HG03378 (cell line): Measurements from ENCODE around the gene IFNG.

Experiments
- ATAC-seq: cut with Tn5 transposase; IDR thresholded peaks from one replicate; pipeline ENCODE4 v1.9.1; 2021; ENCODE audit warnings: mild to moderate bottlenecking, moderate library complexity; ENCODE audit not compliant: unreplicated experiment

The IFNG gene

DNA sequence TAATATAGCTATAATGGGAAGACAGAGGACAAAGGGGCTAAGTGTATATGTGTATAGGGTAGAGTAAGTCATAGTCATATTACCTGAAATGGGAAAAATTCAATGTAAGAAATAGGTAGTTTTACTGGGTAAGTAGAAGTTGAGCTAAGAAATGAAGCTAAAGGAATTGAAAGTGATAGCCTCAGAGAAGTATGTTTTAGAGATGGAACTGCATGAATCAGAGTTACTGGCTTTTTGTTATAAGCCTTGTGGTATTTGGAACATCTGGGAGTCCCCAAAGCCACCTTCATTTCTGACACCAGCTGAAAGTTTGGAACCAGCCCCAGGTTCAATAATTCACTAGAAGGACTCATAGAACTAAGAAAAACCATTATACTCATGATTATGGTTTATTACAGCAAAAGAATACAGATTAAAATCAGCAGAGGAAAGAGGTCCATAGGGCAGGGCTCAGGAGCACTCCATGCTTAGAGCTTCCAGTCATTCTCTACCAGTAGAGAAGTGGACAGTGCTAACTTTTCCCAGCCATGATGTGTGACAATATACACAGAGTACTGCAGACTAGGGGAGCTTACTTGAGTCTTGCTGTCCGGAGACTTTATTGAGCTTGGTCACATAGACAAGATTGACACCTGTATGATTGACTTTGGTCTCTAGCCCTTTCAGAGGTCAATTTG, 9.8 kb upstream of the IFNG start:
- ATAC-seq = no peak

DNA sequence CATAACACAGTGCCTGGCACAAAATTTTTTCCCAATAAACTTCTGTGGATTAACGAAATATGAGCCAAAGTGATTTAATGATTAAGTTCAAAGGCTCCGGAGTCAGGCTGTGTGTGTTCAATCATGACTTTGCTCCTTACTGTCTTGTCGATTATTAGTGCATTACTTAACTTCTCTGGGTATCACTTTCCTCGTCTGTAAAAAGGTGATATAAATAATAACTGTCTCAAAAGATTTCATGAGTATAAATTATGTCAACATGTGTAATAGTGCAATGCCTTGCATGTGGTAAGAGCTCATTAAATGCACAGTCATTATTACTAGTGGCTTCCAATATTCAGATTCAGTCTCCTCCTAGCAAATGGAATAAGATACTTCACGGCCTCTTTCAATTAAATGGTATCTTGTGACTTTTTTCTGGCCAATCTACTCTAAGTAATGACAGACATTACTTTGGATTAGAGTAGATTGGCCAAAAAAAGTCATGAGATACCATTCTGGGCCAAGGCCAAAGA, 6.8 kb upstream of the IFNG start:
- no peak for ATAC-seq

DNA sequence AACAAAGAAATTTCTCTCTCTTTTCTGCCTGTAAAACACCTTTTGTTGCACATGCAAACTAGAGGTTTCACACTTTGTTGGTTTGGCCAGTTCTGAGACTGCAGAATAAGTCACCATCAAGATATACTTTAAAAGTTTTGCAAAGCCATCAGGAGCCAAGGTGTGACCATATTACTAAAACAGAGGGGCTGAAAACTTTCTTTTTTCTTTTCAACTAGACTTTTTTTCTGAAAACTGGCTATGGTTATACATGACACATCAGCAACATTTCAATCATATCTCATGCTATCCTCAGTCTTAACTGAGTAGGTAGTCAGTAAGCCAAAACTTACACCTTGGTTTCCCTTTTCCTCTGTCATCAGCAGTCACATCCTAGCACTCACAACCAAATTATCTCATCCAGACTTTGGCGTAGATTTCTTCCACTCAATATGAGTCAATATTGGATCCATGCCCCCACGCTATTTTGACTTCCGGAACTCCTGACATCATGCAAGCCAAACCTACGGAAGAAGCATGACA, 4.1 kb upstream of the IFNG start:
- ATAC-seq = peak; percentile 70

DNA sequence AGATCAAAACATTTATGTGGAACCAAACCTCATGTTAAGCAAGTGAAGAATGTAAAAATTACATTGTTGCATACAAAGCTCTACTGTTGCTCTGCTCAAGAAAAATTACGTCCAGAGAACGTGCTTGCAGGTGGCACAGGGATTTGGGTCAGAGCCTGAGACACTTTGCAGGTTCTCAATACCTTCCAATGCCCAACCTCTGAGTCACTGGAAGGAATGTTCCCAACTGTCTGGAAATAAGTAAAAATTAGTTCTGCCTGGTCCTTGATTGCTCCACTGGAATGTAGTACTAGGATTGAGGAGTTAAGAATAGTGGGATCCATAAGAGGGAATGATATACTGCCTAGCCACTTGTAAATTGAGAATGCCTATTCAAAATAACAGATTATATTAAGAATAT, 2.8 kb upstream of the IFNG start:
- ATAC-seq = no peak

DNA sequence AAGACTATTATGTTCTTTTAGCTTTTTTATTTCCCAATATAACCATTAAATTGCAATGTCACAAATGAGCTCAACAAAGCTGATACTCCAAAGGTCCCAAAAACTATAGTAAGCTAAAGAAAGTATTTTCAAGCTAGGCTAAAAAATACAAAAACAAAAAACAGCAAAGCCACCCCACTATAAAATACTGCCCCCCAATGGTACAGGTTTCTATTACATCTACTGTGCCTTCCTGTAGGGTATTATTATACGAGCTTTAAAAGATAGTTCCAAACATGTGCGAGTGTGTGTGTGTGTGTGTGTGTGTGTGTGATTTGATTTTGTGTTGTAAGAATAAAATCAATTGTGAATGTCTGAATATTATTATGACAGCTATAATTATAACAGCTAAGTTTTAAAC, 1.1 kb downstream of the IFNG start:
- ATAC-seq = no peak

DNA sequence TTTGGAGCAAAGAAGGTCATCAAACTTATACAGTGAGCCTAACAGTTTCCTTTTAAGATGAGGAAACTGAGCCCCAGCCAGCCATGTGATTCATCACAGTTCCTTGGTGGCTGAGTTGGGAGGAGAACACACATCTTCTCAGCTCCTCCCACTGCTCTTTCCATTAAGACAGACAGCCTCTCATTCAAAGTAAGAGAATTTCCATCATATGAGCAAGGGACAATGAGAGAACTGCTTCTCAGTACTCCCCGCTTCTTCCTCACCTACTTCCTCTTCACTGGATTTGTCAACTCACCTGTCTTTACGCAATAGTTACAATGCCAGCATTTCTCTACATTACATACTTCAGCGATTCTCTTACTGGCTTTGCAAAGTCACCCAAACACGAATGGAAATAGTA, 2.2 kb downstream of the IFNG start:
- no peak for ATAC-seq

DNA sequence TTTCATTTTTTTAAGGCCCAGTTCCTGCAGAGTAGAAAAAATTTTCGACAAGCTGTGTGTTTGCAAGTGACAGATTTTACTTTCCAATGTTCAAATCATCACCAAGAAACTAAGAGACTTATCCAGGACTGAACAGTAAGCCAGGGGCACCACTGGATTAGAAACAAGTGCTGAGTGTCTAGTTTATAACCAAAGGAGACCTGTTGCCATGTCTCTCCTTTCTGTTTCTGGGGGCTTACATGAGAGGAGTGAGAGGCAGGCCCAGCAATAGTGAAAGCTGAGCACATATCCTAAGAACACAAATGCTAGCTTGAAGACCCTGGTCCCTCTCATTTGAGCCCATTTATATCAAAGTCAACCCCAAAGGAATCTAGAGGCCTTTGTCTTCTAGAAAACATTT, 2.9 kb downstream of the IFNG start:
- ATAC-seq = no peak

DNA sequence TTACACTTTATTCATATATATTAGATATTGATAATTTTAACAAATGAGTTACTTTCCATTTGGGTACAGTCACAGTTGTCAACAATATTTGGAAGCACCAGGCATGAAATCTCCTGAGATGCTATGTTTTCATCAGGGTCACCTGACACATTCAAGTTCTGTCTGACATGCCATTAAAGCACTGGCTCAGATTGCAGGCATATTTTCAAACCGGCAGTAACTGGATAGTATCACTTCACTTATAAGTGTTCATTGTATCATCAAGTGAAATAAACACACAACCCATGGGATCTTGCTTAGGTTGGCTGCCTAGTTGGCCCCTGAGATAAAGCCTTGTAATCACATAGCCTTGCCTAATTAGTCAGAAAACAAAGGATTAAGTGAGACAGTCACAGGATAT, 4.8 kb downstream of the IFNG start:
- no peak for ATAC-seq

DNA sequence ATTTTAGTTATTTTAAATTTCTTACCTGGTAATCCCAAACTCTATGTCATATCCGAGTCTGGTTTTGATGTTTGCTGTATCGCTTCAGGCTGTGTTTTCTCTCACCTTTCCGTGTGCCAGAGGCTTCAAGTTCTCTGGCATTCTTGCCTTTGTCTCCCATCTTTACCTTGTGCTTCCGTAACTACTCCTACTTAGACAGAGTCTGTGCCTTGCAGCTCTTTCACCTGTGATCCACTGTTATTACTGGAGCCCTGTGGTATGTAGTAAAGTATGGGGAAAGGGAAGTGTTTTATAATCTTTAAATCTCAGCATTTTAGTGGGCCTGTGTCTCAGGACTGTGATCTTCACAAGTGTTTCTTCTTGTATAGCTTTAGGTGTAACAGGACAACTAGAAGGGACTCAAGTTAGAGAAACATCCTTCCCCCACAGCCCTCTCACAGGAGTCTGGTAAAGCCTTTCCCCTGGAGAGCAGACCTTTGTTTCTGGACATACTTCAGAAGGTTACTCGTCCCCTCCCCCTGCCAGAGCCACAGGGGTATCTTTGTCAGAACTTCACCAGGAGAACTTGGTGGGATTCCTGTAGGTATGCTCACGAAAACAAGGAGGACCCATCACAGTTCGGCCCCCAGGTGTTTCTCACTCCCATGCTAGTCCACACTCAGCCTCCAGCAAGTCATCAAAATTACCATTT, 11.1 kb downstream of the IFNG start:
- ATAC-seq = no peak

DNA sequence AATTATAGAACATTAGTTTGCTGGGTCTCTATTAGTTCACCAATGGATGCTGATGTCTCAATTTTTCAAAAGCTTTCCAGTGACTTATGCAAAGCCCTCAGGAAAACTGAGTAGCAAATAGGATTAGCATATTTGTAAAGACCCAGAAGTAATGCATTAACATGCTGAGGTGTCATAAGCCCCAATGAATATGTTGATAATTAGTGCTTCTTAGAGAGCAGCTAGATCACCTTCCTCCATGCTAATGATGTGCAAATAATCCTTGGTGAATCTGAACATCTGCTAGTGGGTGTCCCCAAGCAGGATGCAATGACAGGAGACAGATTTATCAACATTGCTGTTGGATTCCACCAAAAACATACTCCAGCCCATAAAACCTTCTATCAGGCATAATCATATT, 19.0 kb downstream of the IFNG start:
- no peak for ATAC-seq

DNA sequence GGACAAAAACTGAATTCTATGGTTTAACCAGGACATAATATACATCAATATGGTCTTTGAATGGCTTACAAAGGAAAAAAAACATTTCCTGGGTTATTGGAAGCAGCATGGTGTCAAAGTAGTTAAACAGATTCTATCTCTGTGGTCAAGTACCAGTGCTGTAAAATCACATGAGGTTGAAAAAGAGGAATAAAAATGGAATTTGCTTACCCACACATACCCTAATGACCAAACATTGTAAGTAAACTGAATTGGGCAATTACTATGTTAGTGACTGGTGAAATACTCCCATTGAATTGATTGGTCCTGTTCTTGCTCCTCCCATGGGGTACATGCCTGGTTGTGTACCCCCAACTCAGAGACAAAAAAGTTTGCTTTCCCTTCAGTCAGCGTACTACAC, 19.6 kb downstream of the IFNG start:
- ATAC-seq = no peak

DNA sequence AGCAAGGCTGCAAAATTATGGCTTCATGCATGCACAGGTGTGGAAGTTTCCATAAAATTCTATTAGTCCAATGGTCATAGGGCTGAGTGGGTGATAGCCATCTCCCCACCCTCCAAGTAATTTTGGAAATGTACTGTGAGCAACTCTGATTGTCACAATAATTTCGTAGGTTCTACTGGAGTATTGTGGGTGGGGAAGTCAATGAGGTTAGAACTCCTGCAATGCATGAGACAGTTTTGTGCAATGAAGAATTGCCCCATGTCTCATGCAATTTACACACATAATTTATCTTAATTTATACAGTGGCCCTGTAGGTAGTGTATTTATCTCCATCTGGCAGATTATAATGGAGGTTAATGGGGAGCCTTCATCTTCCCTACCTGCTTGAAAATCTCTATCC, 20.5 kb downstream of the IFNG start:
- ATAC-seq = no peak

DNA sequence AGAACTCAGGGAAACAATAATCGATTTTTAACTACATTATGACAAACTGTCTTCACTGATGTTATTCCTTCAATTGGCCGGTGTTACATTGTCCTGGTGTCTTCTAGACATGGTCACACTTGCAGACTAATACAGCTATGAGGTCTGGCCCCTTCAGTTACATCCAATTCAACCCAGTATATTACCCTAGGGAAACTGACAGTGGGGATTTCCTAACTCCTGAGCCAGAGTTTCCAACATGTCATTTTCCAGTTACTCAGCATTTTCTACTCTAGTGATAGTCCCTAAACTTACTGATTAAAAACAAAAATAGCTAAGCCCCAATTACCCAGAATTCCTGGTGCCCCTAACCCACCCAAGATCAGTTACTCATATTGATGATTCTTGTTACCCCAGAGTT, 21.1 kb downstream of the IFNG start:
- ATAC-seq = no peak

DNA sequence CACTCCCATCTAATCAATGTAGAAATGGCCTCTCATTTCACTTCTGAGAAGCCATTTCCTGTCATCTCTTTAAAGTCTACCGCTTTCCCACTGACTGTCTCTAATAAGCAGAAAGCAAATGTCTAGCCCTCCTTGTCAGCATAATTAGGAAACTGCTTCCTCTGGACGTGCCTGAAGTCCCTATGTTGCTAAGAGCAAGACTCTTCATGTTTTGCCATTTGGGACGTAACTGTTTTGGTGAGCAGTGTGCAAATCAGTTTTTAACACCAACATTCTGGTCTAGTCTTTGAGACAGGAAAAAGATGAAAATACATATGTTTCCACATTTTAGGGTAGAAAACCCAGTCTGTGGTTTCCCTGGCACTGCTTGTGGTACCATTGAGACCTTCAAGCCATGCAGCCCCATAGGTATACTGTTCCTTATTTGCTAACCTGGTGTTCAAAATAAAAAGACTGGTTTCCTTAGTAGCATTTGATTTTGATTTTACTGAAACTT, 22.2 kb downstream of the IFNG start:
- ATAC-seq = no peak

DNA sequence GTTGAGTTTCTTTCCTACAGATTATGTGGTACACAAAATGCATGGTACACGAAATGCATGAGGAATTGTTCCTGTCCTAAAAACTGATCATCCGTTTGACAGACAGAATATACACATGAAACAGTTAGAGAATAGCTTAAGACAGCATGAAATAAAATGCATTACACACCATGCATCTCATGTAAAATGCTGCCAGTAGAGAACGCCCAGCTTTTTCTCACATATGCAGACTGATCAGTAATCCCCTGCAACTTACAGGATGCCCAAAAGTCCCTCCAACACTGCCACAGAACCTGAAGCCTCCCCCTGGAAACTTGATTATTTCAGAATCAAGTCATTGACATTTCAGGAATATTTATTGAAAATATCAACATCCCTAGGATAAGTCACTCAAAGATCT, 24.0 kb downstream of the IFNG start:
- no peak for ATAC-seq

DNA sequence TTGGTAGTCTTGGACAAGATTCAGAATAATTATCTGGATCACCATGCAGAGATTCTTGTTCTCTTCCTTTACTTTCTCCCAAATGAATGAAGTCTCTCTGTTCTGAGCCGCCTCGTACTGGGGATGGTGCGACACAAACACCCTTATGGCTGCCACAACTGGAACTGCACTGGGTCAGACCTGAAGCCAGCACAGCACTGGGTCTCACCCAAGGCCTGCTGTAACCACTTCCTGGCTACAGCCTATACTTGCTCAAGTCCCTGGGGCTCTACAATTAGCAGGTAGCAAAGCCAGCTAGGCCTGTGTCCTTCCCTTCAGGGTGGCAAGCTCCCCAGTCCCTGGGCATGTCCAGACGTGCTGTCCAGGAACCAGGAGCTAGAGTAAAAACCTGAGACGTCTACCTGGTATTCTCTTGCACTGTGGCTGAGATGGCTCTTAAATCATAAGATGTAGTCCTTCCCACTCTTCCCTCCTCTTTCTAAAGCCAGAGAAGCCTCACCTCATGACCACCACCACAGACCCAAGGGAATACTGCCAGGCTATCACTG, 27.6 kb downstream of the IFNG start:
- no peak for ATAC-seq

DNA sequence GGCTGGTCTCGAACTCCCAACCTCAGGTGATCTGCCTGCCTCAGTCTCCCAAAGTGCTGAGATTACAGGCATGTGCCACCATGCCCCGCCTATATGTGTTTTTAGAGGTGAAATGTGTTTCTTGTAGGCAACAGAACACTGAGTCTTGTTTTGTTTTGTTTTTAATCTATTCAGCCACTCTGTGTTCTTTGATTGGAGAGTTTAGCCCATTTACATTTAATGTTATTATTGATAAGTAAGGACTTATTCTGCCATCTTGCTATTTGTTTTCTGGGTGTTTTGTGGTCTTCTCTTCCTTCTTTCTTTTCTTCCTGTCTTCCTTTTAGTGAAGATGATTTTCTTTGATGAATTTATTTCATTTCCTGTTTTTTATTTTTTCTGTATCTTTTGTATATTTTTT, 29.6 kb downstream of the IFNG start:
- no peak for ATAC-seq

DNA sequence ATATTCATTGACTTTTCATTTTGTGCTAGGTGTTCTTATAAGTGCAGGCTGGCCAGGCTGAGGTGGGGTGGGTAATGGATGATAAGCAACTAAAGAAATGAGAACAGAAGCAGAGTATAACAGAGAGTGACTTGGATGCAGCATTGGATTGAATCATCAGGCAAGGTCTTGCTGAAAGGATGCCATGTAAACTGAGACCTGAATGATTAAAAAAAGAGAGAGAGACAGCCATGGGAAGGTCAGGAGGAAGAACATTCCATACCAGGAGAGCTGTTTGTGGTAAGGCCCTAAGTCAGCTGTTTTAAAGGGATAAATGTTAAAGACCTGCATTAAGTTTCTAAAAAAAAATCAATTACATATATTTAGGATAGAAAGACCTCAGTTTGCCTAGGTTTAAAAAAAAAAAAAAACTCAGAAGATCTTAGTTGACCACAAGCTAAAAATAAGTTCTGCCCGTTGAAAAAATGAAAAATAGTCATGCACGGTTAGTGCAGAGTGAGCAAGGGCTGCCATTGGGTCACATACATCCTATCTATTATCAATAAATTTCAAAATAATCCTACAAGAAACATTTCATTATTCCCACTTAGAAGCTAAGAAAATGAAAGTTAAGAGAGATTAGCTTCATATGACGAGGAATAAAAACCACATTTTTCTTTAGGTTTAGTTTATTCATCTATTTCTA, 37.2 kb downstream of the IFNG start:
- no peak for ATAC-seq

DNA sequence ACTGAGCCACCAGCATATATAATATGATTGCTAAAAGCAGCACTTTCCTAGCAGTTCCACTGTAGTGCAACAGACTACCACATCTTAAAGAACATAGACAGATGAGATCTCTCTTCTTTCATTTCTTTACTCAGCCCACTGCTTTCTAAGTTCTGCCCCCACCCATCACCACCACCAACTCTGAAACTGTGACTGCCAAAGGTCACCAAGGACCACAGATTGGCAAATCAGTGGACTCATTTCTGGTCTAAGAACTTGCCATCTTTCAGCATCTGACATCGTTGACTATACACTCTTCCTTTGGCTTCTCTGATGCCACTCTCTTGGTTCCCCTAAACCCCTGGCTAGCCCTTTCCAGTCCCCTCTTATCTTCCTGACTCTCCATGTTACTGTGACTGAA, 38.4 kb downstream of the IFNG start:
- ATAC-seq = no peak

DNA sequence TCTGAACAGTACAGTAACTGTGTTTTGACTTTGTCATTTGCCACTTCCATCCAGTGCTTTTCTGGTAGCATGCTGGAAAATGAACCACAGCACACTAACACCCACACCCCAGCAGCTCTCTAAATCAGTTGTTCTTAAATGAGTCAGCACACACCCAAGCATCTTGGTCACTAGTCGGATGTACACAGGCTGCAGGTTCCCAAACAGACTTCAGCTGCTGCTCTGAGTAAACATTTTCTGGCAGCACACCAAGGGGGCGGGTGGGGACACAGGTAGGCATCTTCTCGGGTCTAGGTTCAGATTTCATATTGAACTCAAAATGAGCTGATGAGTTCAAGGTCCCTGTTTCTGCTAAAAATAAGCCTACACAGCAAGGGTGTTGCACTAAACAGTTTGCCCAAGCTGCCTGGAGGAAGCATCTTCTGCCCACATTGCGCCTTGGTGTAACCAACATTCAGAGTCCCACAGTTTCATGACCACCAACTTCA, 39.8 kb downstream of the IFNG start:
- ATAC-seq = peak; percentile 90

DNA sequence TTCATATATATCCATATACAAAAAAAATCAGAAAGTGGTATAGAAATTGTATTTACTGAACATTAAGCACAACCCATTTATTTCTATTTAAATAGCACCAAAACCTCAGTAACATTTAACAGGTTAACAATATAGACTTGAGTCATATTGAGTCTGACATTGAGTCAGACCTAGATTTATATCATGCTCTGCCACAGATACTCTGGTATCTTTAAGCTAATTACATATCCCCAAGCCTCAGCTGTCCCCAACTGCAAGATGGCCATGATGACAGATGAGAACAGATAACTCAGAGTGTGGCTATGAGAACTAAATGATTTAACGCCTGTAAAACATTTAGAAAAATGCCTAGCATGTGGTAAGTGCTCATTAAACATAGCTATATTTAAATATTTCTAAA, 40.3 kb downstream of the IFNG start:
- peak; percentile 66 for ATAC-seq
